GM21576 (cell line): ENCODE results near the gene SETBP1.

Experiments used
- ATAC-seq: cut with Tn5 transposase; IDR thresholded peaks from one replicate; pipeline ENCODE4 v1.9.1; 2021; ENCODE audit warnings: mild to moderate bottlenecking, moderate library complexity; ENCODE audit not compliant: unreplicated experiment

The SETBP1 gene

DNA sequence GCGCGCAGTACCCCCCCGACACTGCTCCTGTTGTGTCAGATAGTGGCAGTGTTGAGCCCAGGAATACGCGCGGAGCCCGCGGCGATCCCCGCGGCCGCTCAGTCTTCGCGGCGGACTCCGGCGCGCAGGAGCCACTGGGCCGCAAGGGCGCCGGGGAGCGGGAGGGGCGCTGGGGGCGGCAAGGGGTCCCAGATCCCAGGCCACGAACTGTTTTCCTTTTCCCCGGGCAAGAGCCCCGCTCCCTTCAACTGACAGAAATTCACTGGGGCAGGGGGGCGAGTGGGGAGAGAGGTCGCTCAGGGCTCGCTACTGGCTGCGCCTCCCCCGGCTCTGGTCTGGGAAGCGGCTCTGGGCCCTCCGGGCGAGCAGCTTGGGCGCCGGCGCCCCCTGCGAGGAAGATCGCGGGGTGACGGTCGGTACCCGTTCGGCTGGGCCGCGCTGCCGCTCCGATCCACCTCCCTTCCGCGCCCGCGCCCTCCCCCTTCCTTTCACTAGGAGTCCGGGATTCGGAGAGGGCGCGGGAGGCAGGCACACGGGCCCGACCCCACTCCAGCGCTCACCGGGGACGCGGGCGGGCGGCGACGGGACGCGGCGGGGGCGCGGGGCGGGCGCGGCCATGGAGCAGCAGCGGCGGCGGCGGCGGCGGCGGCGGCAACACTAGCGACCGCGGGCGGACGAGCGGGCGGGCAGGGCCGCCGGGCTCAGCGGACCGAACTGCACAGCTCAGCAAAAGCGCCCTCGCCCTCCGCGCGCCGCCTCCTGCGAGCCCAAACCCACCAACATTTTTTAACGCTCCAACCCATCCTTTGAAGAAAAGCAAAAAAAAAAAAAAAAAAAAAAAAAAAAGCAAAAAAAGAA, 1.4 kb upstream of the SETBP1 start:
- peak; percentile 88 for ATAC-seq

DNA sequence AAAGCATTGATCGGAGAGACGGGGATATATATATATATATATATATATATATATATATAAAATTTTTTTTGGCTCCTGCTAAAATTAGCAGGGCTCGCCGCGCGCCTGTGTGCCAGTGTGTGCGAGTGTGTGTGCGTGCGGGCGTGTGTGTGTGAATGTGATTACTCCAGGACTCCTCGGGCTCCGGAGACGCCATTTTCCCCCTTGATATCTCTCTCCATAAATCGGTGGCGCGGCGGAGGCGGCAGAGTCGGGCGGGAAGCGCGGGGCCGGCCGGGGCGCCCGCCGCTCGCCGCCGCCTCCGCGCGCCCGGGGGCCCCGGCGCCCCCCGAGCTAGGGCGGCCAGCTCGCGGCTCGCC, 795 bp upstream of the SETBP1 start:
- ATAC-seq, result peak; percentile 22

DNA sequence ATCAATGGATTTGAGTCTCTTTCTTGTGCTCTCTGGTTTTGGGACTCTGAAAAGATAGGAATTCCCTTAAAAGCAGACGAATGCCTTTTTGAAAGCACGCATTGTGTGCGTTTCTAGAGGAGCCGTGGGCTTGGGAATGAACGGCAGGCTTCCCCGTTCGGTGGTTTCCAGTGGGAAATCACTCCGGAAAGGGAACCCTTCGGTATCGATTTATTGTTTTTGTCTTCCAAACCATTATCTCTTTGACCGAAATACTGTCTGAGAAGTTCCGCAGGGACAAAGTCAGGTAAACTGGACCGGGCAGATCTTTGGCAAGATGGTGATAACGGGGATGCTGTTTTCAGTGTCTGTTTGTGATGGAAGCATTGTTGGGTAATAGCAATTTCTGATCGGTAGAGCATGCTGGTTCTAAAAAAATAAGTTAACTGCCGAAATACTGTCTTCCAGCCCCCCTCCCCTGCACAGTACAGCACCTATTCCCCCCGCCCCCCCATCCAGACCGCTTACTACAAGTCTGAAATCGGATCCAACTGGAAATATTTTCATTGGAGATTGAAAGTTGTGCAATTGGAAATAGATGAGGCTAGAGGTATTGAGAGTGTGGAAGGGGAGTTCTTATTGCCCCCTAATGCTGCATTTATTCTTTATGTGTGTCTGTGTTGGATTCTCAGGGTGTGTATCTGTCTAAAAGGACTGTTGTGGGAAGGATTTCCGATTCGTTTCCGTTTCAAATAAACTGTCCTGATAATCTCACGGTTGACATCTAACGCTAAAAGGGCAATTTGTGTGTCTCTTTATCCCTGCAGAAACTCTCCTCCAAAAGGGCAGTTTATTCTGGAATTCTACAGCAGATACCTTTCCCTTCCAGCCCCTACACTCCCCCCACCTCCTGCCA, 635 bp downstream of the SETBP1 start:
- ATAC-seq, result no peak

DNA sequence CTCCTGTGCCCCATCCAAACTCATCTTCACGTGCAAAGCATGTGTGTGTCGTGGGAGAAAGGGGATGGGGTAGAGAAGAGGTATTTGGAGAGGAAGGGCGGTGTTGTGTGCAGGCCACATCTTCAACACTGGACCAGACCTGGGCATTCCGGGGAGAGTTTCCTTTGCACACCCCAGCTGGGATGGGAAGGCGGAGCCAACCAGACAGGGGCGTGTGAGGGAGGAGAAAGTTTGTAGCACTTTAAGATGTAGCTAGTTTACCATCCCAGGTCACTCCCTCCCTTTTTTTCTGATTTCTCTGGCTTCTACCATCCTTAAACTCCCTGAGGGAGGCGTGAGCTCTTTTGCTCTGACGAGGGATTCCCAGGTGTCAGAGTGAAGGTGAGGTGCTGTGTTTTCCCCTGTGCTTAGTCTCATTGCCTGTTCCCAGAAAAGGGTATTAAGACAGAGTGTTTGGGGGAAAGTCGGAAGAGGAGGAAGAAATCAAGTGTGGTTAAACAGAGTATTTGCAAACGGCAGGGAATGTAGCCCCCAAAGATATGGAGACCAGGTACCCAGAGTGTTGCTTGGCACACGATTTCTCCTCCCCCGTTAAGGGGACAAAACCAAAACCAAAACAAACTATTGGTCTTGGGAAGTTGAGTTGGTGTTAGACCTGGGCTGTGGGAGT, 1.6 kb downstream of the SETBP1 start:
- ATAC-seq, result no peak

DNA sequence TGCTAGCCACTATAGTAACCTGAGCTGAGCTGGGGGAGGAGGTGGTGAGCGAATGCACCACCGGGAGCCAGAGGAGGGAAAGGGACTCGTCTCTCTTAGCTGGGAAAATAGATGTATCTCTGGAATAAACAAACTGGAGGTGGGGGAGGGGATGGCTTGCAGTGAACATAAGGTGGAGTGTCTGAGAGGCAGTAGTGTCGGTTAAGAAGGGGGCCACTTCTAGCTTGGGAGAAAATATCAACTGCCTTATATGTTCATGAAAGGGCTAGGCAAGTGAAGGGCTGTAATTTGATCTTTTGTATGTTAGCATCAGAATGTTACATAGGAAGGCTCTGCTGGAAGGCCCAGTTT, 2.2 kb downstream of the SETBP1 start:
- no peak for ATAC-seq

DNA sequence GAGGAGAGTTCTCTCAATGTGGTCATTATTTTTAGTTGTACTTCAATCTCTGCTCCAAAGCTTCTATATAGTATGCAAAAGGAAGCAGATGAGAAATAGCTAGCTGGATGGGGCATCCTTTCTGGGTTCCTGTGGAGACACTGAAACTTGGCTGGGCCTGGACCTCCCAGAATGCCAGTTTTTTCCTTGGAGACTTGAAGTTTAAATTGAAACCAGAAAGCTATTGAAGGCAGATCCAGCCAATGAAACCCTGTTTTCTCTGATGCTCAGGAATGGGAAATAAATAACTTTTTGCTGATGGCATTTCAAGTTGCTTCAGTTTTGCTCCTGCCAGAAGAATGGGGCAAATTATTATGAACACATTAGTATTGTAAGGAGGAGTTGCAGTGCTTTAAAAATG, 2.9 kb downstream of the SETBP1 start:
- ATAC-seq, result no peak

DNA sequence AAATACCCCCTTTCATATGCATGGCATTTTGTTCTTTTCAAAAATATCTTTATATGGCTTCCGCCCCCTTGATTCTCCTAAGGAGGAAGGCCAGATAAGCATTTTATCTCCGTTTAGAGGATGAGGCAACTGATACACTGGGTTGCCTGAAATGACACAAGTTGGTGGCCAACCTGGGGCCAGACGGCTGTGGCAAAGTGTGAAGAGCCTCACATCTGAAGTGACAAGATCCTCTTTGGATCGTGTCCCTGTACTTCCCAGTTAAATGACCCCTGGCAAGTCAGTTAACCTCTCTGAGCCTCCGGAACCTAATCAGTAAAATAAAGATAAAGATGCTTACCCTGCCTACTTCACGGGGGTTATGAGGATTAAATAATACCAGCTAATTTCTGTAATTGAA, 4.6 kb downstream of the SETBP1 start:
- ATAC-seq, result no peak

DNA sequence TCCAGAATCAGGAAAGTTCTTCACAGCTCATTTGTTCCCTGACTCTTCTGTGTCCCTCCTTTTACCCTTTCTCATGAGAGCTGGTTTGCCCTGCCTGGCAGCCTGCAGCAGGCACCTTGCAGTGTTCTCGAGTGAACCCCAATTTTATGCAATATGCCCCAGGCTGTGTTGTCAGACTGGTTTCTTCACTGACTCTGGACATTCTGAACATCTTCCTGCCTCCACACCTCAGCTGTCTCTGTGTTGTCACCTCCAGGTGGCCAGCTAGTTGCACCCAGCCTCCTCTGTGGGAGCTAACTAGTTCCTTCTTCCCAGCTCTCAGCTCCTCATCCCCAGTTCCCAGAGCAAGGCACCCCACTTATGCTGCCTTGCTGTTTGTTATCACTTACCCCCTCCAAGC, 5.5 kb downstream of the SETBP1 start:
- no peak for ATAC-seq

DNA sequence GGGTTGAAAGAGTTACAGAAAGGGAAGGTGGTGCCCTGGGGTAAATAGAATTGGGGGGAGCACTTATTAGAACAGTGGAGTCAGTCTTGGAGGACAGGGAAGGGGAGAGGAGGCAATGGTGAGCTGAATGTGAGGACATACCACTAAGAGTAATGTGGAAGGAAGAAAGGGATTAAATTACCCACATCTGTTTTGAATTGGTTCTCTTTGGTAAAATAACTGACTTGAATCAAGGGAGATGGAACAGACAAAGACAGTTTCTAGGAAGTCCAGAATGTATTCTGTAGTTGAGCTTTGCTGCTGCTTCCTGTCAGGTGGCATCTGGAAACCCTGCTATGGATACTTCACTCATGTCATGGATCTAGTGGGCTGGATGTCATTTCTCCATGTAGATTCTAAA, 6.7 kb downstream of the SETBP1 start:
- ATAC-seq, result no peak

DNA sequence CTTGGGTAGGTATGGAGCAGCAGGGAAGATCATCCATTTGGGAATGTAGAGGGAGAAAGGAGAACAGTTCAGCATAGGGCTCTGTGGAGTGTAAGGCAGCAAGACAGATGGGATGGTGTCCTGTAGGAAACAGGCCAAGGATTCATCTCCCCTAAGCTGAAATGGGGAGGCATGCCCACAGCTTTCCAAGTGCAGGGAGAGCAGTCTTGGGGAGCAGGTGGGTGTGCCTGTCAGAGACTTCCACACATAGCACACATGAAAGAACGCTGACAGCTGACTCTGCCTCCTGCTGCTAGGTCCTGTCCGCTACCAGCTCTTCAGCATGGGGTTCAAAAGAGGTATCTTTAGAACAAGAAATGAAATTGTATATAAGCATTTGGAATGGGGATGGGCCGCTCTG, 9.0 kb downstream of the SETBP1 start:
- no peak for ATAC-seq

DNA sequence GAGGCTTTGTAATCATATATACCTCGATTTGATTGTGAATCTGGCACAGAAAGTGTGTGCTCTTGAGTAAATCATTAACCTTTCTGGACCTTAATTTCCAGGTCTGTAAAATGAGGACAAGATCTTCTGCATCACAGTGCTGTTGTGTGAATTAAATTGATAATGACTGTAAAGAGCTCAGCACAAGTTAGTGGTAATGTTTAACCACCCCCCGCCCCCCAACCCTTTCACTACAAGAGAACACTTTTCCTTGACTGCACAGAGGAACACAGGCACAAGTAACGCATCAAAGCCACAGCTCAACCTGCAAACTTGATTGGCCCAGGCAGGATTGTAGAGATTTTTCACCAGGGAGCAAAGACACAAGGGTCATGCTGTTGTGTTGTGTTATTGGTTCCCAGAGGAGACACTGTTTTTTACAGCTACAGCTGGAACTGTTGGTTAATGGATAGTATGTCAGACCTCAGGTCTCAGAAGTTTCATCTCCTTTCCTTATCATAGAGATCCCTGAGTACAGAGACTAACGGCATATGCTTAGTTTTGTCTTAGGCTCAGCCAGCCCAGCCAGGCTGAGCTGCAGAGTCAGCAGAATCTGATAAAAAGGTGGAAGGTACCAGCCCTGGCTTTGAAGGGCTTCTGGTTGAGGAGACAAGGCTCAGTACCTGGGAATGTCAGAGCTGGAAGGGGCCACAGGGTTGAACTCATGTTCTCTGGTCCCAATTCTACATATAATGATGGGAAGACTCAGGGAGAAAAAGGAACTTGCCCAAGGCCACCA, 10.6 kb downstream of the SETBP1 start:
- ATAC-seq, result no peak

DNA sequence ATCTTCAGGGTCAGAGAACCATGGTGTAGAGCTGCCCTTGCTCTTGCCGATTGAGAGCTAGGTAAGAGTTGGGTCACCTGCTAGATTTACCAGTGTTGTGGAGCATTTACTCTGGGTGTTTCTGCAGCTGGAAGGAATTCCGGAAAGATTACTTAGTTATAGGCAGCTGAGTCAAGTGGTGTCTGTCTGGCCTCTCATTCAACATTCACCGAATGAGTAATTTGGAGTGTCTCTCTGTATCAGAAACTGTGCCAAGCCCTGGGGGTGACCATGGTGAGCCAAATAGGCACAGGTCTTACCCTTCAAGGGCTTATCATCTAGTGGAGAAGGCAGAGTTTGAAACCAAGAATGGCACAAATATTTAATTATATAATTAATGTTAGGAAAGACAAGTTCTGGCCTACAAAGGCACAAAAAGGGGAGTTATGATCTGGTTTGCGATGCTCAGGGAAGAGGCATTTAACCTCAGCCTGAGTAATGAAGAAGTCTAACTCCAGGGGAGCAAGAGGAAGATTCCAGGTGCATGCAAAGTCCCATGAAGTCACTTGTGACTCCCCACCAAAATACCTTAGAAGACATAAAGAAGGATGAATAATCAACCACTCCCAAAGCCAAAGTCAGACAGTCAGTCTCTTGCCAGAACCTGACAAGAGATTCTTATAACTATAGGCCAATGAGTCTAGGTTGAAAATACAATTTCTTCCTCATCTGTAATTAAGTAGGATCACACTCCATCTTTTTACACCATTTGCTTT, 12.5 kb downstream of the SETBP1 start:
- no peak for ATAC-seq

DNA sequence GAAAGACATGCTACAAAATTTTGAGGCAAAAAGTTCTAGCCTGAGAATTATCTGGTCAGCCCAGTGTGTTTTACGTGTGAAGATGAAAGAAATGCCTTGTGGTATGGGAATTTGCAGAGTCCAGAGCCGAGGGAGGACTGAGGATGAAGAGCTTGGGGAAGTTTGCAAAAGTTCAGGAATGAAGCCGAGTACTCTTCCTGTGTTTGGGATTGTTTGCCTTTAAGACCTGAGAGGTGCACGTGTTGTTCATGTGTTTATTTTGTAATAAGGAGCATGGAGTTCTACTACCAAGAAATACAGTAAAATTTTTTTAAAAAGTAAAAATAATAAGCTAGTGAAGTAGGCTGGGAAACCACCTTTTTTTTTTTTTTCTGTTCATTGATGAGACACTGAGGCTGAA, 14.8 kb downstream of the SETBP1 start:
- no peak for ATAC-seq

DNA sequence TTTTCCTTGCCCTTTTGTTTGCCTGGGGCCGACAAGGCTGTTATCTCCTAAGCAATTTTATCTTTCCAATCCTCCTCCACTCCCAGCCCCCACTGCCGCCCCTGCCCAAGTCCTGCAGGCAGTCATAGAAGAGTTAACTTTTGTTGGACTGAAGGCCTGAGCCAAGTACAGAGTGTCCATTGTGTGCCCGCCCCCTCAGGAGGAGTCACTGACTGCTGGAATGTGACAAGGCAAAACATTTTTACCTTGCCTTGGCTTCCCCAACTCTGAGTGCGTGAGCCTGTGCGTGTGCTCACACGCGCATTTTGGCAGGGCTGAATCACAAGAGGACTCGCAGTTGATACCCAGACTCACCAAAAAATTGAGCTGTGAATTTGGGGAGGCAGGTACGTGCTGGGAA, 16.2 kb downstream of the SETBP1 start:
- no peak for ATAC-seq

DNA sequence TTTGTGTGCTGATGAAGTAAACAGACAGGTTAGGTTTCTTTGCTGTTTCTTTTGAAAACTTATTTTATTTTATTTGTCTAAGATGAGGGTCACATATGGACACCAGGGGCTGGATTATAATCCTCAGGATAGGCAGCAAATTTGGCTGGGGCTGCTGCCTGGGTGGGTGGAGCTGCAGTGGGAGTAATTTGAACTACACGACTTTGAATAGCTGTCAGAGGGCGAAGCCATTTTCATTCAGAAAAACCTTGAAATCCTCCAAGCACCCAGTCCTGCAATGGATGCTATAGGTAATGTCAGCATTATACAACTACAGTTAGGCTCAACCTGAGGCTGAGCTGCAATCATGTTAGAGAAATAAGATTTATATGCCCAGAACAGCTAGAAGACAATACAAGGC, 16.6 kb downstream of the SETBP1 start:
- ATAC-seq, result no peak

DNA sequence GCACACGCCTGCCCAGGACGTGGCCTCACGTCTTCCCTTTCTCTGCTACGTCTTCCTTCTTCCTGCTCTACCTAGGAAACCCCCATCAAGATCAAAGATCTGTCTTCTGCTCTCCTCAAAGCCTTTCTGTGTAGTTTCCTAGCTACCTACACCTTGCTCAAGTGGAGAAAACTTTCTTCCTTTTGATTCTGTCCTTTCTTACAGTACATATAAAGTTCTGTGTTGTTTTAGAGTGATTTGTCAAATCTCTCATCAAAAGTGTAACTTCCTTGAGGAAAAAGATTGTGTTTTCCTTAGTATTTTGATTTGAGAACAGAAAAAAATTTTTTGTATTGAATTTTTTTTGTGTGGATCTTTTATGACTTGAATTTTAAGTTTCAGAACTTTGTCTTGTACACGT, 17.8 kb downstream of the SETBP1 start:
- no peak for ATAC-seq

DNA sequence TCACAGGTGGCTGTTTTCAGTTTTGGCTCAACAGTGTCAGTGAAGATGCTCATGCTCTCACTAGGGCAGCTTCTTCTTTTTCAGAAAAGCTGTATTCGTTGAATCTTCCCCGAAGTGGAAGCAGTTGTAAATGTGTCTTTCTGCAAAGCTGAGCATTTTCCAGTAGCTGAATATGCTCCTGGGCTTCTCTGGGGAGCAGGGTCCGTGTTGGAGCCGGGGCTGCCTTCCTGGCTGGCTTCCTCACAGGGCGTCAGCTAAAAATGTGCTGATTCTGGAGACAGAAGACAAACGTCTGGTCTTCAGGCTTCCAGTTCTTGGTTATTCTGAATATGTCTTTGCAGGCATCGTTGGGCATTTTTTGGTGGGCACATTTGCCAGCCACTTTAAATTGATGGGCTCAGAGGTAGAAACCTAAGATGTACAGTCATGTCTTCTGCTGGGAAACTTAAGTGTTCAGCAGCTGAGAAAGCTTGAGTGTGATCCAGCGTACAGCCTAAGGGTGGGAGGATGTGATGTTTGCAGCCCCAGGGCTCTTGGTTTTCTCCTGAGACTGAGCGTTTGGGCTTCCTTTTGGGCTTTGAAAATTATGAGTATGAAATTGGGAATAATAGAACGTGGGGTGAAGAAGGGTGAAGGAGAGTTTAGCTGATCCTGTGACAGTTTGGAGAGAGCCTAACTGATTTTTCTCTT, 19.0 kb downstream of the SETBP1 start:
- ATAC-seq, result no peak

DNA sequence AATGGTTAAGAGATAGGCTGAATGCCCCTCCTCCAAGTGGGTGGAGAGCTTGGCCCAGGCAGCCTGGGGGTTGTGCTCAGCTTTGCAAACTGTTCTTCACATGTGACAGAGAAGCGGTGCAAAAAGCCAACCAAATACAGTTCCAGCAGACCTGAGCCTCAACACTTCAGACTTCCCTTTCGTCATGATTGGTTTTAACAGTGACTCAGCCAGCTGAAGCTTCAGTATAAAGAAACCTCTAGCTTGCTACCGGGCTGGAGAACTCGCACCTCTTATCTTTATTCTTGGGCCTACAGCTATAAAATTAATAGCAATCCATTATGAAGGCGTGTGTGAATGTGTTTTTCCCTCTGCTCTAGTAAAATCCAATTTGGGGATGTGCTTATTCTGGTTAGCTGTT, 20.0 kb downstream of the SETBP1 start:
- peak; percentile 78 for ATAC-seq

DNA sequence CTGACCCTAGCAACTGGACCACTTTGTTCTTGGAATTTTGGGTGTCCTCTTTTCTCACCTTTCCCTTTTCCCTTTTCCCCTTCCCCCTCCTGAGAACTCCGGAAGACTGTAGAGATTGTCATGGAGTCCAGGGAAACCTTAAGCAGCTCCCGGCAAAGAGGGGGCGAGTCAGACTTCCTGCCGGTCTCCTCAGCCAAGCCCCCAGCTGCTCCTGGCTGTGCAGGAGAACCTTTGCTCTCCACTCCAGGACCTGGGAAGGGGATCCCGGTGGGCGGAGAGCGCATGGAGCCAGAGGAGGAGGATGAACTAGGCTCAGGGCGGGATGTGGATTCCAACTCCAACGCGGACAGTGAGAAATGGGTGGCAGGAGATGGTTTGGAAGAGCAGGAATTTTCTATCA, 20.5 kb downstream of the SETBP1 start:
- no peak for ATAC-seq

DNA sequence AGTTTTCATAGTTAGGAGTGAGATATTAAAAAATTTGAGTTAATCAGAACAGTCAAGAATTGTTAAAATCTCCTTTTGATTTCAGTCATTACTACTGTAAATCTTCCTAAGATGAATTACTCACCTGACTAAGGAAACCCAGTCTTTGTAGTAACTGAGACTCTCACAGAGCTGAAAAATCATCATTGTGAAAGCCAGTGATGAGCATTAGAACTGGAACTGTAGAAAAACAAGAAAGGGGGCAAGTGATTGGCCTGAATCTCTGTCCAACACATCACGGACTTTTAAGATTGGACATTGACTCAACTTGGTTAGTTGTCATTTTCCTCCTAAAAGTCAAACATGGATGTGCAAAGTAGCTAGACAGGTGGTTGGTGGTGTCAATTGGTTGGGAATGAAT, 21.9 kb downstream of the SETBP1 start:
- no peak for ATAC-seq
